Measurements from ENCODE around the gene BICD2.
A peak's percentile ranks its signal among the peaks of the same experiment; 100 is the strongest.

Gene BICD2

DNA sequence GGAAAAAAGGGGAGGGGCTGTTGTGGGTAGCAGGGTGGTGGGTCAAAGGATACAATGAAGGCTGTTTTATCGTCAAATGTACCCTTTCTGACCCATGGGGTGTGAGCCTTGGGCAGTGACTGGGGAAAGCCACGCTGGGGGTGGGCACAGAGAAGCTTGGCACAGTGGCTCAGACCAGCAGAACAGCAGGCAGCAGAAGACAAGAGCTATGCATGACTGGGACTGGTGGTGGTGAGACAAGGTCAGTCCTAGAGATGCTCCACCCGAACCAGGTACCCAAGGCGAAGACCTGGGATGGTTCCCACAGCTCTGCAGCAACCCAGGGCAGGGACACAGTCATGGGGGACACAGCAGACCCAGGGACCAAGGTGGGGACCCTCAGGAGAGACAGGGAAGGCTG lies 38.3 kb downstream of the BICD2 start:
- no peak for DNase-seq

DNA sequence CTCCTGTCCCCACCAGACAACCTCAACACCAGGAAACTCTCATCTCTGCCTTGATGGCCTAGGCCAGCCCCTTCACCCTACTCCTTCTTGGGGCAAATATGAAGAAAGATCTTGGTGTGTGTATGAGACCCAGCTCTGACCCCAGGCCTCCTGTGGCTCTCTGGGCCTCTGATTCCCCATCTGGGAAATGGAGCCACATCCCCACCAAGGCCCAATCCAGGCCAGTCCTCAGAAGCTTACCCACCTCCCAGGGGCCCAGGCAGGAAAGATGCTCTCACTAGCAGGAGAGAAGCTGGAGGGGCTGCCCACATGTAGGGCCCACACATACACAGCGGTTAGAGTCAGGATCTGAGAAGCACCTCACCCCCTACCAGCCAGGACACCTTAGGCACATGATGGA lies 38.9 kb downstream of the BICD2 start:
- no peak for DNase-seq

DNA sequence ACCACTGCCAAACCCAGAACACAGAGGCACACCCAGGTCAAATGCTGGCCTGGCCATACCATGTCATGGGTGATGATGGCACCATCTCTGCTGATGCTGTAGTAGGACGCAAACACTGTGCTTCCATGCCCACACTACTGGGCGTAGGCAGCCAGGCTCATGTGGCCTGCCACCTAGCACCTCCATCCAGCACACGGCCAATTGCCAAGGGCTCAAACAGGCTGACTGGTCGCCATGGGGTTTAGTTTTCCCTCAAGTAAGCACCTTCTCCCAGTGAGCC lies 39.4 kb downstream of the BICD2 start:
- DNase-seq: no peak

DNA sequence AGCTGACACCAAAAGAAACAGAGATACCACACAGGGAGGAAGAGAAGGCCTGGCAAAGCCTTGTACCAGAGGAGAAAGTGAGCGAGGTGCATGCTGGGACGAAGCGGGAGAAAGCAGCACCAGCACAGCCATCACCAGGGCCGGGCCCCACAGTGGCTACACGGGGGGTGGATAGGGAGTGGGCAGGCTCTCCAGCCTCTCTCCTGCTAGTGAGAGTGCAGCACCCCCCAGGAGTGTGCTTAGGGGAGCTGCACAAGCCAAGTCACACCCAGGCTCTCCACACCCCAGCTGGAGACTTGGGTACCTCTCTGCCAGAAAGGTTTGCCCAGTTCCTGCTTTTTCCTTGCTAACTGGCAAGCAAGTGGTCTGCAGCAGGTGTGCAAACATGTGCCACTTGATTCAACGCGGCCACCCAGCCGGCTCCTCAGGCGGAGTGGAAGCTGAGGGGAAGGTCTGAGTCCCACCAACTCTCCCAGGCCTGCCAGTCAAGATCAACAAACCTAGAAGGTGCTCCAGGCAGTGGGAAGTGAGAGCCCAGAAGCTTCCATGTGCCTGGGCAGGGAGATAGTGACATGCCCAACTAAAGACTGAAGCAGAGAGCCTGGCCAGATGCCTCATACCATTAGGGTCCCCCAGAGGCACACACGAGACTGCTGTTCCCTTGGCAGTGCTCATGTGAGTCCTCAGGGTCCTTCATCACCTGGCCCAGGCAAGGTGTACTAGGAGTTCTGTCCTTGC lies 39.9 kb downstream of the BICD2 start:
- DNase-seq: peak in 1 of 2 experiments; percentile 6

DNA sequence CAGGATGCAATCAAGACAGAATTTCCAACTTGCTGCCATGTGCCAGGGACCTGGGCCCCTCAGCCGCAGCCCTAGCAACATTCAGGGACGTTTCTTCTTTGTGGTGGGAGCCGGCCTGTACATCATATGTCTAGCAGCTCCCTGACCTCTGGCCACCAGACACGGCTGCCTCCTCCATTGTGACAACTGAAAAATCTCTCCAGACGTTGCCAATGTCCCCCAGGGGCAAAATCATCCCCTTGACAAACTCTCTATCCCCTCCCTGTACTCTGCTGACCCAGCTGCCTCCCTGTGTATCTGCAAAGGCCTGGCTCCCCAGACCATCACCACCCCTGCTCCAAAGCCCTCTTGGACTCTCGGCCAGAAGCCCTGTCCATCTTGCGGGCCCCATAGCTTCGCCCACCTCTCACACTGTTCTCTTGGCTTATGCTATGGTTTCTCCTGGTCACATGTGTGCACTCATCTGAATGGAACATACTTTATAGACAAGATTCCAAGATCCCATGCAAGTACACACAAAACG lies 40.8 kb downstream of the BICD2 start:
- DNase-seq: no peak

DNA sequence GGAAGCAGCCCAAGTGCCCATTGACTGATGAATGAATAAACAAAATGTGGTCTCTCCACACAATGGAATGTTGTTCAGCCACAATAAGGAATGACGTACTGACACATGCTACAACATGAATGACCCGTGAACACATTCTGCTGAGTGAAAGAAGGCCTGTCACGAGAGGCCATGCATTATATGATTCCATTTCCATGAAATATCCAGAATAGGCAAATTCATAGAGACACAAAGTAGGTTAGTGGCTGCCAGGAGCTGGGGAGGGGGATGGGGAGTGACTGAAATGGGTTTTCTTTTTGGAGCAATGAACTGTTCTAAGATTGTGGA lies 41.4 kb downstream of the BICD2 start:
- DNase-seq: no peak

DNA sequence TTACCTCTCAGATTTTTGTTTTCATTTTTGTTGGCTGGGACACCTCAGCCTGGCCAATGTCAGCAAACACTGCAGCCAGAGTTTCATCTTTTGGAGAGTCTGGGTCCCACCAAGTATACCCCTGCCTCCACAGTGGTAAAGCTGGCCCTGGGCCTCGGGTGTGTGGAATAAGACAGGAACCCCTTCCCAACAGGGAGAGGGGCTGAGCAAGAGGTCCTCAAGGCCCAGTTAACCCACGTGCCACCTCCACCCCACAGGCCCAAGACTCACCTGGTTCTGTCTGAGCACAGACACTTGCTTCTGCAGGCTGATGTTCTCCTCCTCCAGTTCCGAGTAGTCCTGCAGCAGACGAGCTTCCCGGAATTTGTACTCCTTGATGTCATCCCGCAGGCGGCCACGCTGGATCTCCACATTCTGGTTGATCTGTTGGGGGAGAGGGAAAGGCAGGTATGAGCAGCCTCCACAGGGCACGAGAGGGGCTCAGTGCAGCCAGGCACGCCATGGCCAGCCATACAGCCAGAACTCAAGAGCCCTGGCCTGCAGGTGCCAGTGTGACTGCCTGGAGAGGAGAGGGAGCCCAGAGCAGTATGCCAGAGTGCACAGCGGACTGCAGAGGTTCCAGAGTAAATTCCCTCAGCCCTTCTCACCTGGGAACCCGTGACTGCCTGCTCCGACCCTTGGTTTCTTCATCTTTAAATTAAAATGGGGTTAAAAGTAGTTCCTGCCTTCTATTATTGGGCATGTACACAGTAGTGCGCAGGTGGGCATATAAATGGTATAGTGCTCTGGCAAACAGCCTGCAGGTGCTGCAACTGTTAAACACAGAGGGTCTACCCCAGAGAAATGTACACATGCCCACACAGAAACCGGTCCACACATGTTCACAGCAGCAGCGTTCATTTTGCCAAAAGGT lies 42.0 kb downstream of the BICD2 start:
- DNase-seq: no peak

DNA sequence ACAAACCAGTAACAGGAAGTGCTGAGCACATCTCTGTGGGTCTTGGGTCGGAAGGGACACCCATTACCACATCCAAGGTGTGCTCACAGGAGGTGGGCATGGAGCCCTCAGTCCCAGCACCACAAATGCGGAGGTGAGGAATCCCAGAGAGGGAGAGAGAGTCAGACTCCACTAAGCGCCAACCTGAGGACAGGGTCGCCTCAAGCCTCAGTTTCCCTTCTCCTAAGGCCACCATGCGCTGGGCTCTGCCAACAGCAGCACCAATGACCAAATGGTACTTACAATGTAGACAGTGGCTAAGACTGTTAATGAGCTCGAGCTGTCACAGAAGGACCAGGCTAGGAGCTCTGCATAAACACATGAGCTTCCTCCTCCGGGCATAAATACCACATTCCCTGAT lies 43.1 kb downstream of the BICD2 start:
- DNase-seq: no peak

DNA sequence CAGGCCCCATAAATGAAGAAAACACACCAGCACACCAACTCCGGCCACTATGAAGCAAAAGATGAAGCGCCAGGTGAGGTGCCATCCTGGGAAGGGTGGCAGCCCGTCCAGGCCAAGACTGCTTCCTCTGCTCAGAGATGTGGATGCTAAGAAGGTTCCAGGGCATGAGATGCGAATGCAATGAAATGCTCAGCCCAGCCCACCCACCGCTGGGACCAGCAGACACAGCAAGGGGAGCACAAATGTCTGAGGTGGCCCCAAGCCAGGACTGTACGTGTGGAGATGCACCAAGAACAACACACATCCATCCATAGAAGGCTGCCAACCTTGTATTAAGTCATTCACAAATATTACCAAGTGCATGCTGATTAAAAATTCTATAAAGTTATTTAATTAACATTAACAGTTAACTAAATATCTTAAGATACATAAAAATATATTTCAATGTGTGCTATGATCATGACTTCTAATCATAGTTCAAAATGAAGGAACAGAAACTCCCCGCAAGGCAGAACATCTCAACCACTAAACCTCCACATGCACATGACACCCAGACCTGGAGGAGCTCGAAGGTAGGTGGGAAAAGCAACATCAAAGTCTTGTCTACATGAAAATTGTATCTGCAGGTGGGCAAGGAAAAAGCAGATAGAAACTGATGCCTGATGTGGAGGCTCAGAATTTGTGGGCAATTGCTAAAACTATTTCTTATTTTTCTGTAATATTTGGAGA lies 43.7 kb downstream of the BICD2 start:
- DNase-seq: no peak

DNA sequence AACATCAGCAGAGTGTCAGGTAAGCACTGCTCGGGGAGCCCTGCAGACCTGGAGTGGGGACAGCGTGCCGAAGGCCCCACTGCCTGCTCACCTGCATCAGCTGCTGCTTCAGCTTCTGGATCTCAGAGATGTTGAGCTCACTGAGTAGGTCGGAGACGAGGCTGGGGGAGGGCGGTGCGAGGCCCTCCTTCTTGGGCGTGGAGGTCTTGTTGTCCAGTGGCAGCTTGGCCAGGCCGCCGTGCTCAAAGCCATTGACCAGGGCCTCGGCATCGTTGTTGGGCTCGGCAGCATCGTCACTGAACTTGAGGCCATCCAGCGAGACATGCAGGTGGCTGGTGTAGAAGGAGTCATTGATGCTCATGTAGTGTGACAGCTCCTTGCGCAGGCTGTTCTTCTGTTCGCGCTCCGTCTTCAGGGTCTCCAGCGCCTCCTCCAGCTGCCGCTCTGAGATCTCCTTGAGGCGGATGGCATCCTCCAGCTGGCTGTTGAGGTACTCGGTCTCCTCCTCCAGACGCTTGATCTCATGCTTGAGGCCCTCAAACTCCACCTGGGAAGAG lies 44.3 kb downstream of the BICD2 start:
- DNase-seq: no peak

DNA sequence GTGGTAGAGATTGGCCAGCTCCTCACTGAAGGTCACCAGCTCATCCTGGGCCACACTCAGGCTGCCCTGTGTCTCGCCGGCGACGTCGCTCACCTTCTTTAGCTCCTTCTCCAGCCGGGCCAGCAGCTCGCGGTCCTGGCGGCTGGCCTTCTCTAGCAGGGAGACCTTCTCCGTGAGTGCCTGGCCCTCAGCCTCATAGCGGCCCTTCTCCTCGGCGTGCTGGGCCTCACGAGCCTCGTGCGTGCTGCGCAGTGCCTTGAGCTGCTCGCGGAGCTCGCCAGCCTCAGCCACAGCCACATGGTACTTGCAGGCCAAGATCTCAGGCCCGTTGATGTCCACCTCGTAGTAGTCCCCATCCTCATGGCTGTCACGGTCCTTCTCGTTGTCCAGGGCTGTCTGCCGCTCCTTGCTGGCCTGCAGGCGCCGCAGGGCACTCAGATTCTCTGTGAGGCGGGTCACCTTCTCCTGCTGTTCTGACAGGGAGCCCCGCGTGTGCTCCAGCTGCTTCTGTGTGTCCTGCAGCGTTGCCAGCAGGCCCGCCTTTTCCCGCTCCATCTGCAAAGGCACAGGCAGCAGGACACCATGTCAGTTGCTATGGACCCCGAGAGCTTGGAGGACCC lies 45.5 kb downstream of the BICD2 start:
- DNase-seq: no peak

DNA sequence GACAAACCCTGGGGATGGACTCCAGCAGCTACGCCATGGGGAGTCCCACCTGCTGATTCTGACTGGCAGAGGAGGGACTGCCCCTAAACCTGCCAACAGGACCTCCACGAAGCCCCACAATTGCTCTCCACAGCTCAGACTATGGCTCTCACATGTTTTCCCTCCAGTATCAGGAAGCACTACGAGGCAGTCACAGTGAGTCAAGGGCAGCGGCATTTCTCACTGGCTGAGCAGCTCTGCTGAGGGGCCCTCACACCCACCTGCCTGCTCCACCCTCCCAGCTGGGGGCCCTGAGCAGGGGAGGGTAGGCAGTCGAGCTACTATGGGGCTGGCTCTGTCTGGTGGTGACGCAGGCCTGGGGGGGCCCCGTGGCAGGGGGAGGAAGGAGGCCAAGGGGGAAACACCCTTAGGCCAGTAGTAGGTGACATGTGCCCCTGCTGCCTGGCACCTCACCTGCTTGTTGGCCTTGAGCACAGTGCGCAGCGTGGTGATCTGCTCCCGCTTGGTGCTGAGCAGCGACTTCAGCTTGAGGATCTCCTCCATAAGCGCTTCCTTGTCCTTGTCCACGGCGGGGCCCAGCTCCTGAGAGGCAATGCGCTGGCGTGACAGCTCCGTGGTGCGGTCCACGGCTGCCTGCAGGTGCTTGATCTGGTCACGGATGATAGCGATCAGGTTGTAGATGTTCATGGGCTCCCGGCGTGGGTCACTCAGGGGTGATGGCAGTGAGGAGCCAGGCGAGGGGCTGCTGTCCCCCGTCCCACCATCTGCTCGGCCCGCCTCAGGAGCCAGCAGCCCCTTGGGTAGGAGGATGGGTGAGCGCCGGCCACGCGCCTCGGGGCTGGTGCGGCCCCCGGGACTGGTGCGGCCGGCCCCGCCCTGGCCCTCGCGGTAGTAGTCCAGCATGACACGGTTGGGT lies 46.3 kb downstream of the BICD2 start:
- DNase-seq: no peak

DNA sequence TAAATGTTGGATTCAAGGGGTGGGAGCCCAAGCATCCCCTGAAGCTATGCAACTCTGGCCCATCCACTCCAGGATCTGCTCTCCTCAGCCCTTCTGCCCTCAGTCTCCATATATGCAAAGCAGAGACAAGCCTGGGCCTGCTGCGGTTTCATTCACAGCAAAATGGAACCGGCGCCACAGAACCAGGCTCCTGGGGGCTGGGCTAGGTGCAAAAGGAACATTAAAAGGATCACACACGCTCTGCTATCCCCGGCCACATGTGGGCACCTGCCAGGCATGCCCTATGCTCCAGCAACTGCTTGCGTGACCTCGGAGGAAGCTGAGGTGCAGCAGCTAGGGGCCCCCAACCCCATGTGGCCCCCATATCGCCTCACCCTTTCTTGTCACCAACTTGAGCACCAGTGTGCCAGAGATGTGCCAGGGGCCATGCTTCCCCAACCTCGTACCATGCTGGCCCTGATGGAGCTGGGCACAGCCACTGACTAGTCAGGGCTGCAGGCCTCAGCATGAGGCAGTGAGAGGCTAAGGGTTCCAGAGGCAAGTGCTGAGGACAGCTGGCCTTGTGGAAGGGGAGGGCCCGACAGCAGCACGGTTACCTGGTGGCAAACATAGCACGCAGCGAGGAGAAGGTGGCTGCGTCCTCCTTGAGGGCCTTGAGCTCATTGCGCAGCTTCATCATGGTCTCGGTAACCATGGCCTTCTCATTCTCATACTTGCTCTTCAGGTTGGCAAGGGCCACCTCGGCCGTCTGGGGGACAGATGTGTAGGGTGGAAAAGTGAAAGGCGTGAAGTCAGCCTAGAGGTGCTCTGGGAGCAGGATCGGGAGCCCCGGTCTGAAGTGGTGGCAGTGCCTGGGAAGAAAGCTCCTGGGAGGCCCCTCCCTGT lies 47.2 kb downstream of the BICD2 start:
- DNase-seq: no peak

DNA sequence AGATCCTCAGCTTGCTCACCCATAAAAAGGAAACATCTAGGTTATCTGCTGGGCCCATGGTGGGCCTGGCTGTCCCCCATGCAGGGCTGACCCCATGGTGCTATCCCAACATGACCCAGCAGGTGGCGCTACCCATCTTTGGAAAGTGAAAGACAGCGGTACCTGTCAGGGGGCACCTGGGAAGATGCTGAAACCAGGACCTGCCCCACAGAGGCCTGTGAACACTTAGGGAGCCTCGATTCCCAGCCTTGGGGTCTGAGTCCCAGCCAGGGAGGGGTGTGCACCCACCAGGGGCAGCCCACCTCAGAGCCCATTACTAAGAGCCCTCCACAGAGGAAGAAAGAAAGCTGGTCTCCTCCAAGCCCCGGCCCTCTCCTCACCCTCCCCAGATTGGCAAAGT lies 48.1 kb downstream of the BICD2 start:
- peak in 1 of 2 experiments; percentile 2 for DNase-seq

DNA sequence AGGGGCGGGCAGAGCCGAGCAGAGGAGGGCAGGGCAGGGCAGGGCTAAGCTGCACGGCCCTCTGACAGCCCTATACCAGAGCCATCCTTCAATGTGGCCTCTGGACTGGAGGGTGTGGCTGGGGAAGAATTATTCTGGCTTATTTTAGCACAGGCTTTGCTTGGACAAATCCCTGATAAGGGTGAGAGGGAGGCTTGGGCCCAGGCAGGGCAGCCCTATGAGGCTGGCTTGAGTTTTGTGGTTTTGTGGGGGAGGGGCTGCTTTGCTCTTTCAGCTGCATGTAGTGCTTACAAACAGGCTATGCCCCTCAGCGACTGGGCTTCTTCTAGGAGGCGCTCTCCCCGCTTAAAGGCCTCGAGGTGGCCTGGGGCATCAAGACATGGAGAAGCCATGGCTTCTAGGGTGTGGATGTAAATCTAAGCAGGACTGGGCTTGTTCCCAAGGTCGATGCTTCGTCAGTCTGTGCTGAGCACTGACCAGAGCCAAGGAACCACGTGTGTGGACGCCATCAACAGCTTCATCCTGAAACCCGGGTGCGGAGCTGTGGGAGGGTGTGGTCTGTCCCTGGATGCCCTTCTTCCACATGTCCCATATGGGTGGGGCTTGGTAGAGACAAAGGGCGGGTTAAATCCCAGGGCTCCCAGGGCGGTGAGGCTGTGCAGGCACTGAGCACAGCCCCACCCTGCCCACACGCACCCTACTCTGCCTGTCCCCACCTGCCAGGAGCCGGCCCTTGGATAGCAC lies 49.0 kb downstream of the BICD2 start:
- no peak for DNase-seq

DNA sequence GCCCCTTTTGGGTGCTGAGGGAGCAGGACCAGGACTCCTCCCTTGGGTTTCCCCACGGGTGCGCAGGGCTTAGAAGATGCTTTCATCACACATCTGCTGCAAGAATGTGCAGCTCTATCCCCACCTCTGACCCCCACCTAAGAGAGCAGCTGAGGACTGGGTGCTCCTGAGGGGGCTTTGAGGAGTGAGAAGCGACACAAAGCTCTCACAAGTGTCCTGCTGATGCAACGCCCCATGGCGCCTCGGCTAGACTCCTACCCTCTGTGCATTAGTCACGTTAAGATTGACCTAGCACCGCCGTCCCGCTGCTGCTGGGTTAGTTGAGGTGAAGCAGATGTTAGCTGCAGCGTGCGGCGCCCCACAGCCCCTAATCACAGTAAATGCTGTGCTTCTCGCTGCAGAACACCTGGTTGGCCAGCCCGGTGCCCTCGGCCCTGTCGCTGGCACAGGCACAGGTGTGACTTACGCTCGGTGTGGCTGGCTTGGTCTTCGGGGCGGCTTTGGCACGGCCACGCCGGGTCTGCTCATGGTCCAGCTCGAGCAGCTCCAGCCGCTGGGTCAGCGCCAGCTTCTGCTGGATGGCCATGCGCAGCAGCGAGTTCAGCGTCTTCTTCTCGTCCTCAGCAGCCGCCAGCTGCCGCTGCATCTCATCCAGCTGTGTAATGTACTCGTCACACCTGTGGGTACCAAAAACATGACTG lies 49.7 kb downstream of the BICD2 start:
- no peak for DNase-seq

DNA sequence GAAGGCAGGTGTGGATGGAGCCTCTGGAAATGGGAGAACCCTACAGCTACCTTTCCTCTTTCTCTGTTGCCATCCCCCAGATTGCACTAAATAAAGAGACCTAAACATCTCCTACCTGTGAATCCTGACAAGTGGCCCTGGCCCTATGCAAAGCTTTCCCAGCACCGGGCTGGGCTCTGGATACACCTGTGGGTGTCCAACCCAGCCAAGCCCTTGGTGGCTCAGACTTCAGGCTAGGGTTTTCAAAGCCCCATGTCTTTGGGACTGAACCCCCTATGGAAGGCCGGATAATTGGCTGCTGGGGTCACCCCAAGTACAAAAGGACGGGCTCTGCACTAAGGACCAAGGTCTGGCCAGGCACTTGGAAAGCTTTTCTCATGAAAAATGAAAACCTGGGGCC lies 50.6 kb downstream of the BICD2 start:
- DNase-seq: no peak

DNA sequence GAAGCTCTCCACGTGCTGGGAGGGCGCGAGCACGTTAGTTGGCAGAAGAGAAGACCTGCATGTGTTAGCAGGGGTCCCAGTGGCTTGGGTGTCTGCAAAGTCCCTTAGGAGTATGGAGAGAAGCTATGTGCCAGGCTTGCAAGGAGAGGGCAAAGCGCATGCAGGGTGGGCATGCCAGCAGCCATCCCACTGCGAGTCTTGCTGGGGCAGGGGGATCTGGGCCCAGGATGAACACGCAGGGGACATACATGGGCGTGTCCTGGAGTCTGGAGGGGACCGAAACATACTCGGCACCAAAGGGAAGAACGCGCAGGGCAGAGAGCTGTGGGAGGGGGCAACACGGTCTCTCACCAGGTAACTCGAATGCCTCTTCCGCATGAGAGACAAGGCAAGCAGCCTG lies 51.1 kb downstream of the BICD2 start:
- no peak for DNase-seq

DNA sequence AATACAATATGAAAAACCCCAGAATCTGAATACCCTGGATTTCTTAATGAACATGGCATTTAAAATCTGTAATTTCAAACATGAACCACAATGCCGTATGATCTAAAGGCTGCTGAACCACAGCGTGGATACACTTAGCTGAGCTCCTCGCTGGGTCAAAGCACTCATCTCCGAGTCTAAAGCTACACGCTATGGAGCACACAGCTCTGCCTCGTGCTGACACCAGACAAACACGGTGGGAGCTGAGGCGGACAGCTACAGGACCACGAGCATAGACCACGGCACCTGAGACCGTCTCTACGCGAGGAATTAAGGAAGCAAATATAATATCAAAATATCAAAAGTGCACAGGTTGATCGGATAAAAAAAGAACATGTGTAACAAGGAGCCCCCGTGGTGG lies 51.9 kb downstream of the BICD2 start:
- no peak for DNase-seq
